GM21423 (cell line): ENCODE data around the gene DAB1.

ENCODE experiments used
- ATAC-seq: cut with Tn5 transposase; IDR thresholded peaks from one replicate; pipeline ENCODE4 v1.9.1; 2021; ENCODE audit warnings: mild to moderate bottlenecking, moderate library complexity; ENCODE audit not compliant: unreplicated experiment

The DAB1 gene

GRCh38 chr1:57278558-57278957 lies 145.3 kb downstream of the DAB1 start:
- ATAC-seq = no peak

- ATAC-seq = no peak
These were observed 146.2 kb downstream of the DAB1 start for GRCh38 chr1:57277681-57278080.

GRCh38 chr1:57276918-57277317 lies 146.9 kb downstream of the DAB1 start:
- no peak for ATAC-seq

GRCh38 chr1:57272601-57273000 lies 151.3 kb downstream of the DAB1 start:
- no peak for ATAC-seq

GRCh38 chr1:57272150-57272549 lies 151.7 kb downstream of the DAB1 start:
- no peak for ATAC-seq

- ATAC-seq = no peak
These were observed 152.7 kb downstream of the DAB1 start for GRCh38 chr1:57270927-57271698.

GRCh38 chr1:57269630-57270225 lies 154.1 kb downstream of the DAB1 start:
- no peak for ATAC-seq

GRCh38 chr1:57265104-57265503 lies 158.8 kb downstream of the DAB1 start:
- ATAC-seq = no peak

GRCh38 chr1:57262472-57262871 lies 161.4 kb downstream of the DAB1 start:
- no peak for ATAC-seq

GRCh38 chr1:57258557-57259325 lies 165.1 kb downstream of the DAB1 start:
- ATAC-seq = no peak

GRCh38 chr1:57255945-57256344 lies 167.9 kb downstream of the DAB1 start:
- no peak for ATAC-seq

GRCh38 chr1:57254022-57254421 lies 169.8 kb downstream of the DAB1 start:
- no peak for ATAC-seq

- no peak for ATAC-seq
These were observed 171.1 kb downstream of the DAB1 start for GRCh38 chr1:57252597-57253294.

GRCh38 chr1:57250021-57250420 lies 173.8 kb downstream of the DAB1 start:
- no peak for ATAC-seq

GRCh38 chr1:57249511-57249910 lies 174.3 kb downstream of the DAB1 start:
- ATAC-seq = no peak

GRCh38 chr1:57248830-57249229 lies 175.0 kb downstream of the DAB1 start:
- no peak for ATAC-seq

GRCh38 chr1:57238233-57238781 lies 185.6 kb downstream of the DAB1 start:
- ATAC-seq = no peak

- ATAC-seq = no peak
These were observed 187.9 kb downstream of the DAB1 start for GRCh38 chr1:57235730-57236510.

GRCh38 chr1:57234459-57234858 lies 189.4 kb downstream of the DAB1 start:
- ATAC-seq = no peak

- no peak for ATAC-seq
These were observed 191.4 kb downstream of the DAB1 start for GRCh38 chr1:57232500-57232899.
